Mesenteric fat pad (tissue), 1 donor: ENCODE measurements around the gene BHLHE40. TPM values are rescaled to one million over a fixed set of nuclear protein-coding genes. Genes with fewer than 3 reads are reported as not detected.

Source experiments
- DNase-seq: peaks from one replicate; pipeline ENCODE4 v3.0.0-alpha.2; 2020; ENCODE audit warnings: low spot score
- total RNA-seq: library from RNA; stranded (reverse); fragmentation: NEBNext Ultra II Directional; extraction: Animal tissue kit (Norgen Biotek cat#: 25700); gene quantifications from one replicate; pipeline ENCODE4 v1.2.1, GENCODE V29; 2021
- donor health status: DM: yes; HTN: yes; CAD: no.

The BHLHE40 gene
- total RNA-seq, 1 donor from 2014 or later: 133 TPM

GRCh38 chr3:5016211-5017161 is 37.2 kb downstream of the BHLHE40 start:
- DNase-seq: no peak

GRCh38 chr3:5017925-5018531 is 38.8 kb downstream of the BHLHE40 start:
- no peak for DNase-seq

GRCh38 chr3:5019411-5020241 is 40.4 kb downstream of the BHLHE40 start:
- no peak for DNase-seq

GRCh38 chr3:5020242-5020722 is 41.0 kb downstream of the BHLHE40 start:
- DNase-seq: no peak

- no peak for DNase-seq
These were observed 42.2 kb downstream of the BHLHE40 start for GRCh38 chr3:5021116-5022092.

- no peak for DNase-seq
These were observed 43.1 kb downstream of the BHLHE40 start for GRCh38 chr3:5022187-5022965.

GRCh38 chr3:5022966-5023776 is 43.9 kb downstream of the BHLHE40 start:
- DNase-seq: no peak

- no peak for DNase-seq
These were observed 44.6 kb downstream of the BHLHE40 start for GRCh38 chr3:5023777-5024346.

- DNase-seq: no peak
These were observed 46.8 kb downstream of the BHLHE40 start for GRCh38 chr3:5026046-5026362.

GRCh38 chr3:5029715-5030114 is 50.5 kb downstream of the BHLHE40 start:
- DNase-seq: no peak

GRCh38 chr3:5030152-5030551 is 50.9 kb downstream of the BHLHE40 start:
- no peak for DNase-seq

- DNase-seq: no peak
These were observed 53.6 kb downstream of the BHLHE40 start for GRCh38 chr3:5032844-5033243.

Other genes with a start within 250 kb of the BHLHE40 start
- gene ARL8B, start 142.9 kb downstream of the BHLHE40 start, total RNA-seq: 63.4 TPM
- gene EDEM1, start 208.3 kb downstream of the BHLHE40 start, total RNA-seq: 47.8 TPM